Left lung (tissue), 10 donors: Measurements from ENCODE around the gene CXCL6. TPM values are rescaled to one million over a fixed set of nuclear protein-coding genes. Genes with fewer than 3 reads are reported as not detected.

Experiments
- ATAC-seq: fragments of 200-7000 bp; cut with Tn5 transposase; one replicate; pipeline ENCODE4 v1.9.1; 2020; ENCODE audit warnings: moderate library complexity
- DNase-seq, 4 donors: peaks; one replicate each; pipeline ENCODE4 v3.0.0-alpha.2; 2013 to 2020
- H3K27ac ChIP-seq, 2 donors: fragments of 200-600 bp; sonication (generic) in 1 of 2; one replicate each; pipeline versions ENCODE4 v1.5.0 to v1.8.0; 2020 to 2021
- H3K27me3 ChIP-seq, 2 donors: fragments of 200-600 bp; sonication (generic) in 1 of 2; one replicate each; pipeline versions ENCODE4 v1.5.0 to v1.8.0; 2020 to 2021
- H3K36me3 ChIP-seq, 2 donors: fragments of 200-600 bp; sonication (generic) in 1 of 2; one replicate each; pipeline versions ENCODE4 v1.5.0 to v1.8.0; 2020 to 2021
- H3K4me1 ChIP-seq, 2 donors: fragments of 200-600 bp; one replicate each; pipeline ENCODE4 v1.8.0; 2021
- H3K4me3 ChIP-seq, 2 donors: fragments of 200-600 bp; sonication (generic) in 1 of 2; one replicate each; pipeline versions ENCODE4 v1.5.0 to v1.8.0; 2020 to 2021; ENCODE audit warnings: mild to moderate bottlenecking in 1 of 2
- H3K9me3 ChIP-seq, 2 donors: fragments of 200-600 bp; sonication (generic) in 1 of 2; one replicate each; pipeline versions ENCODE4 v1.5.0 to v1.8.0; 2020 to 2021
- CTCF ChIP-seq, 2 donors: fragments of 200-600 bp; sonication (generic) in 1 of 2; IDR thresholded peaks; one replicate each; pipeline versions ENCODE4 v1.5.0 to v1.8.0; 2021; ENCODE audit warnings: antibody characterized with exemption in 2 of 2
- intact Hi-C, 2 donors: fragments of 100-400 bp; cut with DNase I; formaldehyde crosslinking; loops; one replicate each; pipeline versions ENCODE4 v1.11.2 to v1.14.2; 2022
- polyA plus RNA-seq, 6 donors: library from polyadenylated mRNA; unstranded; fragments of 120-200 nt; gene quantifications; one replicate each; pipeline ENCODE4 v1.2.1, GENCODE V29; 2013; ENCODE audit not compliant: insufficient read length in 6 of 6
- total RNA-seq, 2 donors: library from RNA; stranded (reverse); fragmentation: NEBNext Ultra II Directional; extraction: Animal tissue kit (Norgen Biotek cat#: 25700); gene quantifications; one replicate each; pipeline ENCODE4 v1.2.1, GENCODE V29; 2021
- donor health status: DM: no; HTN: yes; CAD: no.
- donor health status: DM: no; HTN: no; CAD: no.

CXCL6 gene
- total and polyA plus RNA-seq, 8 donors = 0.15 to 4.8 (median 0.26) TPM; not detected in 5

- DNase-seq = no peak
- intact Hi-C loops = no loop called here
- H3K27ac ChIP-seq = no peak overlapping the region
- H3K4me3 ChIP-seq = no peak overlapping the region
- no peaks in the 10 kb centered on the region for H3K9me3 ChIP-seq
- ATAC-seq = no peak
- TF ChIP-seq CTCF (IDR thresholded peaks at IDR 0.05) = no peak
- peaks cover 0 to 28% of the 10 kb centered on the region in 2 donors for H3K4me1 ChIP-seq
- H3K27me3 ChIP-seq = peaks cover 11 to 20% of the 10 kb centered on the region in 2 donors
- no peaks in the 10 kb centered on the region for H3K36me3 ChIP-seq
These were observed 3.2 kb downstream of the CXCL6 start for GRCh38 chr4:73839715-73840114.

- Histone ChIP-seq H3K4me3 (no peak overlapping the region), H3K36me3 (no peaks in the 10 kb centered on the region), H3K9me3 (no peaks in the 10 kb centered on the region), H3K27me3 (peaks cover 11 to 17% of the 10 kb centered on the region in 2 donors), H3K27ac (no peak overlapping the region), H3K4me1 (peaks cover 0 to 27% of the 10 kb centered on the region in 2 donors)
- intact Hi-C loops = no loop called here
- TF ChIP-seq CTCF (IDR thresholded peaks at IDR 0.05) = no peak
- DNase-seq (no peak), ATAC-seq (no peak)
These were observed 4.9 kb downstream of the CXCL6 start for GRCh38 chr4:73841243-73841925.

GRCh38 chr4:73842696-73843095 lies 6.2 kb downstream of the CXCL6 start:
- TF ChIP-seq CTCF (IDR thresholded peaks at IDR 0.05) = no peak
- no peak for ATAC-seq
- Histone ChIP-seq H3K27me3 (peaks cover 3 to 5% of the 10 kb centered on the region in 2 donors), H3K4me1 (peaks cover 0 to 28% of the 10 kb centered on the region in 2 donors), H3K9me3 (no peaks in the 10 kb centered on the region), H3K36me3 (no peaks in the 10 kb centered on the region), H3K27ac (no peak overlapping the region), H3K4me3 (no peak overlapping the region)
- no peak for DNase-seq
- intact Hi-C loops = no loop called here

- no peak for ATAC-seq
- Histone ChIP-seq H3K27ac (no peak overlapping the region), H3K9me3 (no peaks in the 10 kb centered on the region), H3K36me3 (no peaks in the 10 kb centered on the region), H3K4me1 (peaks cover 0 to 34% of the 10 kb centered on the region in 2 donors), H3K4me3 (no peak overlapping the region), H3K27me3 (no peaks in the 10 kb centered on the region)
- intact Hi-C loops = no loop called here
- no peak for TF ChIP-seq CTCF (IDR thresholded peaks at IDR 0.05)
- DNase-seq = no peak
These were observed 6.9 kb downstream of the CXCL6 start for GRCh38 chr4:73843369-73843768.

GRCh38 chr4:73844345-73844744 lies 7.9 kb downstream of the CXCL6 start:
- Histone ChIP-seq H3K27ac (peak overlapping the region in 1 of 2 donors; percentile 66), H3K36me3 (no peaks in the 10 kb centered on the region), H3K4me1 (peaks cover 0 to 37% of the 10 kb centered on the region in 2 donors), H3K4me3 (no peak overlapping the region), H3K9me3 (no peaks in the 10 kb centered on the region), H3K27me3 (no peaks in the 10 kb centered on the region)
- no peak for DNase-seq
- no peak for ATAC-seq
- intact Hi-C loops = no loop called here
- TF ChIP-seq CTCF (IDR thresholded peaks at IDR 0.05) = no peak
